Neural progenitor cell (in vitro differentiated cells): Measurements from ENCODE around the gene CPT1B. TPM values are rescaled to one million over a fixed set of nuclear protein-coding genes. Genes with fewer than 3 reads are reported as not detected.

ENCODE experiments used
- DNase-seq: peaks from one replicate; pipeline ENCODE4 v3.0.0-alpha.2; 2016; ENCODE audit warnings: low spot score
- H2AFZ ChIP-seq: fragments of 200-600 bp; sonication (generic); replicated peaks from 2 replicates; pipeline ENCODE4 v1.6.1; 2016; ENCODE audit warnings: antibody characterized with exemption
- H3F3A ChIP-seq: fragments of 200-600 bp; sonication (generic); 2 replicates; pipeline ENCODE4 v1.6.1; 2016; ENCODE audit warnings: antibody characterized with exemption, low read depth
- H3K27ac ChIP-seq: fragments of 200-600 bp; sonication (generic); 2 replicates; pipeline ENCODE4 v1.5.1; 2016; ENCODE audit warnings: mild to moderate bottlenecking
- H3K27me3 ChIP-seq: fragments of 200-600 bp; sonication (generic); 2 replicates; pipeline ENCODE4 v1.6.1; 2016; ENCODE audit warnings: mild to moderate bottlenecking, moderate library complexity
- H3K36me3 ChIP-seq: fragments of 200-600 bp; sonication (generic); 2 replicates; pipeline ENCODE4 v1.5.1; 2016
- H3K4me1 ChIP-seq: fragments of 200-600 bp; sonication (generic); 2 replicates; pipeline ENCODE4 v1.6.1; 2016; ENCODE audit warnings: mixed run types
- H3K4me2 ChIP-seq: fragments of 200-600 bp; sonication (generic); 2 replicates; pipeline ENCODE4 v1.6.1; 2016
- H3K4me3 ChIP-seq: fragments of 200-600 bp; sonication (generic); 2 replicates; pipeline ENCODE4 v1.5.1; 2016
- H3K79me2 ChIP-seq: fragments of 200-600 bp; sonication (generic); 2 replicates; pipeline ENCODE4 v1.6.1; 2016; ENCODE audit warnings: low read depth
- H3K9ac ChIP-seq: fragments of 200-600 bp; sonication (generic); 2 replicates; pipeline ENCODE4 v1.6.1; 2016
- H3K9me3 ChIP-seq: fragments of 200-600 bp; sonication (generic); 2 replicates; pipeline ENCODE4 v1.5.1; 2016; ENCODE audit warnings: low read depth
- H4K20me1 ChIP-seq: fragments of 200-600 bp; sonication (generic); 2 replicates; pipeline ENCODE4 v1.6.1; 2016; ENCODE audit warnings: low read depth
- H3K27ac Mint-ChIP-seq: 3 replicates; pipeline ENCODE4 v1.8.0; 2021; ENCODE audit warnings: mixed read lengths
- H3K27me3 Mint-ChIP-seq: 2 replicates; pipeline ENCODE4 v1.8.0; 2022; ENCODE audit warnings: low read depth, mild to moderate bottlenecking, inconsistent platforms, moderate library complexity, mixed read lengths; ENCODE audit not compliant: insufficient read depth
- H3K36me3 Mint-ChIP-seq: 3 replicates; pipeline ENCODE4 v1.8.0; 2021; ENCODE audit warnings: mixed read lengths
- H3K4me1 Mint-ChIP-seq: 3 replicates; pipeline ENCODE4 v1.8.0; 2021; ENCODE audit warnings: mixed read lengths
- H3K4me3 Mint-ChIP-seq: 3 replicates; pipeline ENCODE4 v1.8.0; 2021; ENCODE audit warnings: mild to moderate bottlenecking, moderate library complexity, mixed read lengths
- H3K9me3 Mint-ChIP-seq: 3 replicates; pipeline ENCODE4 v1.8.0; 2020; ENCODE audit warnings: mixed read lengths
- EZH2 ChIP-seq: fragments of 200-600 bp; sonication (generic); IDR thresholded peaks from 2 replicates; pipeline ENCODE4 v1.6.1; 2017; ENCODE audit warnings: antibody characterized with exemption, mild to moderate bottlenecking, moderate library complexity
- EZH2phosphoT487 ChIP-seq: fragments of 200-600 bp; sonication (generic); IDR thresholded peaks from 2 replicates; pipeline ENCODE4 v1.6.1; 2017; ENCODE audit warnings: antibody characterized with exemption
- total RNA-seq: library from RNA; depleted of rRNA; stranded (reverse); fragments of >200 nt; gene quantifications from 2 replicates; pipeline ENCODE4 v1.2.3, GENCODE V29; 2015; ENCODE audit warnings: low replicate concordance
- TF ChIP-seq, protein P1 (sequence below): fragments of 200-600 bp; sonication (generic); IDR thresholded peaks from 2 replicates; pipeline ENCODE4 v1.5.1; 2017; ENCODE audit warnings: antibody characterized with exemption, mild to moderate bottlenecking

CPT1B gene
- total RNA-seq, 1 donor from 2014 or later = 33.9 TPM

DNA sequence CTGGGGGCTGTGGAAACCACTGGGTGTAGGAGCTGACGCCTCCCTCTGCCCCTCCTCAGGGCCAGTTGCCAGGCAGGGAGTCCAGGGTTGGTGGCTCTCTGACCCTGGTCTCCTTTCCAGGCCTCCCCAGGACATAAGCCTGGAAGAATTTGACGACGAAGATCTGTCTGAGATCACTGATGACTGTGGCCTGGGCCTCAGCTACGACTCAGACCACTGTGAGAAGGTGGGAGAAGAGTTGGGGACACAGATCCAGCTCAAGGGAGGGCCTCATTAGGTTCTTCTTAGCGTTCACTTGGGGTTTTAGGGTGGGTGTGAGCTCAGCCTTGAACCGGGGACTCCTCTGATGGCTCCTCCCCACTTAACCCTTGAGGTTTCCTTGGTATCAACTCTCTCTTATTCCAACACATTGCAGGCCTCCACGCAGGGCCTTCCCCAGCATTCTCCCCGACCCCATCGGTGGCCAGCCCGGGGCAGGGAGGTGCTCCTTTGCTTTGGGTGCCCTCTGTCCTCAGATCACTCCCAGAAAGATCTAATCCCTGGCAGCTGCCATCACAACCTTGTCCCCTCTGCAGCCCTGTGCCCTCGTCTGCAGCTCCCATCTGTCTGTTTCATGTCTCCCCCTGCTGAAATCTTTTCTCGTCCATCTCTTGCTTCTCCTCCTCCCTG, 23.6 kb upstream of the CPT1B start:
- Mint-ChIP-seq H3K4me3 (peak overlapping the region; percentile 86), H3K27ac (no peak overlapping the region), H3K9me3 (peaks cover 2% of the 10 kb centered on the region), H3K36me3 (peaks cover 11% of the 10 kb centered on the region), H3K27me3 (peaks cover 17% of the 10 kb centered on the region), H3K4me1 (peaks cover 19% of the 10 kb centered on the region)
- H3K79me2 ChIP-seq = no peaks in the 10 kb centered on the region
- DNase-seq = no peak
- peaks cover 21% of the 10 kb centered on the region for H4K20me1 ChIP-seq
- H3K9ac ChIP-seq = no peak overlapping the region
- no peaks in the 10 kb centered on the region for H3K9me3 ChIP-seq
- H3K4me1 ChIP-seq = peaks cover 4% of the 10 kb centered on the region
- H3F3A ChIP-seq = no peaks in the 10 kb centered on the region
- H3K4me2 ChIP-seq = no peak overlapping the region
- H3K4me3 ChIP-seq = no peak overlapping the region
- H2AFZ ChIP-seq = no peak overlapping the region
- H3K36me3 ChIP-seq = no peaks in the 10 kb centered on the region
- TF ChIP-seq, protein P1, sequence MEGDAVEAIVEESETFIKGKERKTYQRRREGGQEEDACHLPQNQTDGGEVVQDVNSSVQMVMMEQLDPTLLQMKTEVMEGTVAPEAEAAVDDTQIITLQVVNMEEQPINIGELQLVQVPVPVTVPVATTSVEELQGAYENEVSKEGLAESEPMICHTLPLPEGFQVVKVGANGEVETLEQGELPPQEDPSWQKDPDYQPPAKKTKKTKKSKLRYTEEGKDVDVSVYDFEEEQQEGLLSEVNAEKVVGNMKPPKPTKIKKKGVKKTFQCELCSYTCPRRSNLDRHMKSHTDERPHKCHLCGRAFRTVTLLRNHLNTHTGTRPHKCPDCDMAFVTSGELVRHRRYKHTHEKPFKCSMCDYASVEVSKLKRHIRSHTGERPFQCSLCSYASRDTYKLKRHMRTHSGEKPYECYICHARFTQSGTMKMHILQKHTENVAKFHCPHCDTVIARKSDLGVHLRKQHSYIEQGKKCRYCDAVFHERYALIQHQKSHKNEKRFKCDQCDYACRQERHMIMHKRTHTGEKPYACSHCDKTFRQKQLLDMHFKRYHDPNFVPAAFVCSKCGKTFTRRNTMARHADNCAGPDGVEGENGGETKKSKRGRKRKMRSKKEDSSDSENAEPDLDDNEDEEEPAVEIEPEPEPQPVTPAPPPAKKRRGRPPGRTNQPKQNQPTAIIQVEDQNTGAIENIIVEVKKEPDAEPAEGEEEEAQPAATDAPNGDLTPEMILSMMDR = no peak
- peak; percentile 47 for TF ChIP-seq EZH2
- H3K27ac ChIP-seq = no peak overlapping the region
- peaks cover 82% of the 10 kb centered on the region for H3K27me3 ChIP-seq

DNA sequence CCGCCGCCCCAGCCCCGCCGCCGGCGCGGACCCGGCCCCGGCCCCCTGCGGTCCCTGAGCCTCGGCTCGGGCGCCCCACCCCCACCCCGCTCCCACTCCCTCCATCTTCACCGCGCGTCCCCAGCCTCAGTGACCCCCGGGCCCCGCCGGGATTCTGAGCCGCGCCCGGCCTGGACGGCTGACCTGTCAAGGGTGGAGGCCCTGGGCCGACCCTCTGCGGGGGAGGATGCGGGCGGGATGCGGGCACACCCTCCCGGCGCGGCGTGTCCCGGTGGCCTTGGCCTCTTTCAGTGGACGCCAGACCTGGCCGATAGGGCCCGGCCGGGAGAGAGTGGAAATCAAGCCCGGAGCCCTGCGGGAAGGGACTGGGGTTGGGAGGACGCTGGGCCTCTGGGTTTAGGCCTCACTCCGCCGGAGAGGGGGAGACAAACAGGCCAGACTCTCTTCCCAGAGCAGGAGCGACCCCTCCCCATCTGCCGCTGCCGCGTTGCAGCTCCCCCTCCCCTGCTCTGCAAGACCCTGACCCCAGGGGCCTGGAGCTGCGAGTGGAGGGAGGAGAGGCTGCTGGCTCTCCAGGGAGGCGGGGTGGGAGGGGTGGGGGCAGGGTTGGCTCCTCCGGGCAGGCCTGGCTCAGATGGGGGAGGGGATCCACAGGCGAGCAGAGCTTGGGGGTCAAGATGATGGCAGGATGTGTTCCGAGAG, 22.9 kb upstream of the CPT1B start:
- peak overlapping the region; percentile 39 for H3K4me3 ChIP-seq
- H3F3A ChIP-seq = no peaks in the 10 kb centered on the region
- no peak overlapping the region for H3K27ac ChIP-seq
- peaks cover 2% of the 10 kb centered on the region for H3K9me3 Mint-ChIP-seq
- TF ChIP-seq, protein P1 = no peak
- TF ChIP-seq EZH2phosphoT487 (peak; percentile 41), EZH2 (peak; percentile 62)
- H3K79me2 ChIP-seq = no peaks in the 10 kb centered on the region
- H3K9me3 ChIP-seq = no peaks in the 10 kb centered on the region
- no peak overlapping the region for H2AFZ ChIP-seq
- peaks cover 82% of the 10 kb centered on the region for H3K27me3 ChIP-seq
- peak overlapping the region; percentile 86 for H3K4me3 Mint-ChIP-seq
- no peaks in the 10 kb centered on the region for H3K36me3 ChIP-seq
- no peak for DNase-seq
- peaks cover 19% of the 10 kb centered on the region for H3K4me1 Mint-ChIP-seq
- H3K4me1 ChIP-seq = peaks cover 4% of the 10 kb centered on the region
- H3K36me3 Mint-ChIP-seq = peaks cover 14% of the 10 kb centered on the region
- H3K27me3 Mint-ChIP-seq = peaks cover 17% of the 10 kb centered on the region
- H3K4me2 ChIP-seq = peak overlapping the region; percentile 88
- H3K27ac Mint-ChIP-seq = no peak overlapping the region
- H4K20me1 ChIP-seq = peaks cover 21% of the 10 kb centered on the region
- H3K9ac ChIP-seq = no peak overlapping the region

DNA sequence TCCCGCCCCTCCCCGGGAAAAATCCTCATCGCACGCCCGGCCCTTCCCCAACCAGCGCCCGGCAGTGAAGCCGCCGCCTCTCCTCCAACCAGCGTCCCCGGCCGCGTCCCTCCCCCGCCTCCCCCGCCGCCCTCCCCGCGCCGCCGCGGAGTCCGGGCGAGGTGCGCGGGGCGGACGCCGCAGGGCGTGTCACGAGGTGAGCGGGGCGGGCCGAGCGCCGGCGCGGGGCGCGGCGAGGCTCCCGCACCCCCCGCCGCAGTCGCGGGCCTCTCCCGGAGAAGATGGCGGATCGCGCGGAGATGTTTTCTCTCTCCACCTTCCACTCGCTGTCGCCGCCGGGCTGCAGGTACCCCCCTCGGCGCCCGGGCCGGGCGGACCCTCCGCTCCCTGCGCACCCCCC, 22.3 kb upstream of the CPT1B start, which contains the start of gene MAPK8IP2:
MAPK8IP2 (plus strand) TSS at position 256 of the 400 bp plus-strand sequence; CDS start at position 282, 26 bp downstream.
- peaks cover 19% of the 10 kb centered on the region for H3K4me1 Mint-ChIP-seq
- Histone ChIP-seq H4K20me1 (peaks cover 21% of the 10 kb centered on the region), H3K4me3 (peak within 1 kb of the TSS; percentile 39), H3K9me3 (no peaks in the 10 kb centered on the region), H2AFZ (no peak within 1 kb of the TSS), H3K27me3 (peaks cover 76% of the 10 kb centered on the region), H3K36me3 (no peaks in the 10 kb centered on the region), H3K79me2 (no peaks in the 10 kb centered on the region), H3K4me1 (peaks cover 4% of the 10 kb centered on the region), H3K9ac (no peak within 1 kb of the TSS), H3K4me2 (peak within 1 kb of the TSS; percentile 88), H3F3A (no peaks in the 10 kb centered on the region), H3K27ac (no peak within 1 kb of the TSS)
- peak; percentile 65 for DNase-seq
- H3K9me3 Mint-ChIP-seq = peaks cover 2% of the 10 kb centered on the region
- H3K27me3 Mint-ChIP-seq = peaks cover 17% of the 10 kb centered on the region
- peak within 1 kb of the TSS; percentile 58 for H3K27ac Mint-ChIP-seq
- H3K4me3 Mint-ChIP-seq = peak within 1 kb of the TSS; percentile 89
- TF ChIP-seq, protein P1 = no peak
- no peak for TF ChIP-seq EZH2
- TF ChIP-seq EZH2phosphoT487 = no peak
- peaks cover 16% of the 10 kb centered on the region for H3K36me3 Mint-ChIP-seq
